IPS-NIHi7 (cell line): ENCODE results near the gene THAP2.
A peak's percentile ranks its signal among the peaks of the same experiment; 100 is the strongest.

ENCODE experiments used
- DNase-seq: peaks from one replicate; pipeline ENCODE4 v3.0.0; 2012; ENCODE audit warnings: mixed read lengths; ENCODE audit errors: extremely low spot score

The THAP2 gene

DNA sequence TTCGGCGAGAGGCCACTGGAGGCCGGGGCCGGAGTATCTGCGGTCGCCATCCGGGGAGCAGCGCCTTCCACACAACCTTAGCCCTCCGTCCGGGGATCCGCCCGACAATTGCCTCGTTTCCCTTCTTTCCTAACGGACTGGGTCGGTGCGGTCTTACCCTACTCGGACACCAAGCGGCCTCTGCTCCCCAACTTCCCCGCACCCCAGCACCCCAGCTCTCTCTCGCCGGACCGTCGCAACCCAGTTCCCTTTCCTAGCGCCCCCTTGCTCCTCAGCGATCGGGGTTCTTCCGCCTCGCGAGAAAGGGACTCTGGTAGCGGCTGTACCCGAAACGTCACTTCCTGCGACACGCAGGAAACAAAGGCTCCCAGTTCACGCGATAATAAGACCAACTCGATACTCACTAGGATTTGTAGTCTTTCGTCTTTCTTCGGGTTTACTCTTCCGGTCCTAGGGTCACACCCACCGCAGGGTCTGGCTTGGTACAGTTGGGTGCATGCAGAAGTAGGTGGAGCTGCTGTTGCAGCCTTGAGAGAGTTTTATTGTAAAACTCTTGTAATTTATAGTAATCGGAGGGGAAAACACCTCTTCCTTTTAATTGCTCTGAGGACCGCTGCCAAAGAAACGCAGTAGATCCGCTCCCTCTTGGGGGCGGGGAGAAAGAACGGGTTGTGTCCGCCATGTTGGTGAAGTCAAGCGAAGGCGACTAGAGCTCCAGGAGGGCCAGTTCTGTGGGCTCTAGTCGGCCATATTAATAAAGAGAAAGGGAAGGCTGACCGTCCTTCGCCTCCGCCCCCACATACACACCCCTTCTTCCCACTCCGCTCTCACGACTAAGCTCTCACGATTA, at the start of gene THAP2, which contains the start of gene ZFC3H1:
Gene THAP2 (plus strand): TSS at position 741 of the 850 bp plus-strand sequence. CDS start 209 bp downstream, outside the sequence.
Gene ZFC3H1 (minus strand): TSS at position 288 of the 850 bp plus-strand sequence. CDS start 238 bp downstream, at position 50.
- DNase-seq = peak; percentile 90

DNA sequence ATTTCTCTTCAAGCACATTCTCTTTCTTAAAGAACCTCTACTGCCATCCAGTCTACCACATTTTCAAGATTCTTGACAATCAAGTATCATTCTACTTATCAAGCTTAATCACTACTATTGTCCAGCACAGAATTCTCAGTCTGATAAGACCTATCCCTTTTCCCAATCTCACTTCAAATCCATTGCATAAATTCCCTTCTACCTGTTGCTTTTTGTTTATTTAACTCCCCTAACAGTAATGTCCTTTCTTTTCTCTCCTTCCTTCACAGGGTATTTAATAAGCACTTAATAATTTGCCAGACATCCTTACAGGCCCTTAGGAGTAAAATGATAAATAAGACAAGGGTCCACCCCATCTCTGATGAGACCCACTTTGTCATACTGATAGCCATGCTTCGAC, 42.2 kb upstream of the THAP2 start:
- DNase-seq = no peak

DNA sequence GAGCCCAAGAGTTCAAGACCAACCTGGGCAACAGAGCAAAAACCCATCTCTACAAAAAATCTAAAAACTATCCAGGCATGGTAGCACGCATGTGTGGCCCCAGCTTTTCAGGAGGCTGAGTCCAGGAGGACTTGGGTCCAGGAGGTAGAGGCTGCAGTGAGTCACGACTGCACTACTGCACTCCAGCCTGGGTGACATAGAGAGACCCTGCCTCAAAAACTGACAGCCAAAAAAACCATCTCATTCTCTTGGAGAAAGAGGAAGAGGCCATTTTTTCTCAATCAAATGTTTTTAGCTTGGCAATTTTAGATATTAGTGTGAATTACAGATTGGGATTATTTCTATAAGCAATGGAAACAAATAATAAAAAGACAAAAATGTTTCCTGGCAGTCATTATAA, 38.6 kb upstream of the THAP2 start:
- DNase-seq = no peak

DNA sequence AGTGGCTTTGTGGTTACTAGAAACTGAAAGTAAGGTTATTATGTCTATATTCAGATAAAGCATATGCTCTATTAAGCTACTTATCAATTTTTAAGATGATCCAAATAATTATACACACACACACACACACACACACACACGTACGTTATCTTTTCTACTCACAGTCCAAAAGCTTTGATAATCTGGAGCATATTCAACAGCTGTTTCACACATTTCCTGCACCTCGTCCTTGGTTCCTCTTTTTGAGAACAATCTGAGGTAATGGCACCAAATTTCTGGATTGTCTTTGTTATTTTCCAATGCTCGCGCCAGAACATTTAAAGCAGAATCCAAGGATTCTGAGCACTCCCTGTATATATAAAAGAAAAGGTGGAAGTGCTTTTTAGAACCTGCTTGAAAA, 38.0 kb upstream of the THAP2 start:
- DNase-seq = no peak

DNA sequence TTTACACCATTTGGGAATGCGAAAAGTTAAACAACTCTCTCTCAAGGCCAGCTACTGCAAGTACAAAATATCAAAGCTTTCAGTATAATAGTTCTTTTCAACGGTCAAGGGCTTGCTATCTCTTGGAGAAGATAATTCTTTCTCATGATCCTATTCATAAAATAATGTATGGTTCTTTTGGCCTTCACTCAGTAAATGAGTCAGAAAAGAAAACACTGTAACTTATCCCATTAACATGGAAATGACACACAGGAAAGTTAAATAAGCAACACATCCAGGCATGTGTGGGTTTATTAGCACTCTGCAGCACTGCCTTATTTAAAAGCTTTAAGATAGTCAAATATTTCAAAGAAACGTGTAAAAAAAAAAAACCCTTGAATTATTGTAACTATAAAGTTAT, 37.3 kb upstream of the THAP2 start:
- no peak for DNase-seq

DNA sequence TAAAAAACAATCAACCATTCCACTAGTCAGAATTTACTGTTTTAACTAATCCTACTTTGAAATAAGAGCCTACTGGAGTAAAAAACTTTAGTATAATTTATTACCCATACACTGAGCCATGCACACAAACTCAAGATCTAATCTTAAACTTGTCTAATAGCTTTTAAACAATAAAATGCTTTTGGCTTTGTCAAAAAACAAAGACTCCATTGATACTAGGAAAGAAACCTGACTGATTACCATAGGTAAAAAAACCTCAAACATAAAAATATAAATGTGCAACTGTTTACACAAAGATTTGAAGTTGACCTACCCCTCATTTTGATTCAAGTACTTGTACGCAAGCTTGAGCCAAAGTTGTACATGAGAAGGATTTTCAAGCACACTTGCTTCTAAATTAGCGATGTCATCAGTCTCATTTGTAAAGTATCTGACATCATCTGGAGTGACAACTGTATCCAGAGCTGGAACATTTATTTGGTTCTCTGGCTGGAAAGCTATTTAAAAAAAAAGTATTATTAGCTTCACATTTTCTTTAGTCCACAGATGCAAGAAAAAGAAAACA, 36.6 kb upstream of the THAP2 start:
- no peak for DNase-seq

DNA sequence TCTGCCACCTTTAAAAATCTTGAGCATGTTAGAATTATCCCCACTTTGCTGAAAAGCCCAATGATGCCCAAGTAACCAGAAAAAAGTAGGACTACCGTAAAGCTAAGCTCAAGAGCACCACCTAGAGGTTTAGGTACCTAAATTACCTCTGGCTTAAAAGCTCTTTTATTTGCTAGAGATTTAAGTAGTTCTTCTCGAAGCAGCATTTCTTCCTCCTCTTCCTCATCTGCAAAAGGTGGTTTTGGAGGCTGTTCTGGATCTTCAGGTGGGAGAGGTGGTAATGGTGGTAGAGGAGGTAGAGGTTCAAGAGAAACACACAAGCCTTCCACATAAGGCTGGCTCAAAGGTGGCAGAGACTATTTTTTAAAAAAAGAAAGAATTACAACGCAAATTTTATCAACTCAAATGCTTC, 27.4 kb upstream of the THAP2 start:
- DNase-seq = peak; percentile 67

DNA sequence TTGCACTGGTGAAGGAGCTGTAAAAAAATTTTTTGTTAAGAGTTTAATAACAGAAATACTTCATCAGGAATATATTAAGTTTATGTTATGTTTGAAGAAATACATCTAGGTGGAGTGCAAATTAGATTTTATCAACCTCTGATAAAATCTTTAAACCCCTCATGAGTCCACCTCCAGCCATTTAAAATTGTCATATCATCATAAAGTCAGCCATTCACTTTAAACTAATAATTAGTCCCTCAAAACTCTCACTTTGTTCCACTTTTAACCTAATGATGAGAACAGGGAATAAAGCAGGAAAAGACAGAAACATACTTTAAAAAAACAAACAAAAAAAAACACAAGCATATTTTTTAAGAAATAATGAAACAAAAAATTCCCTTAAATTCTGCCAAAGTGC, 25.6 kb upstream of the THAP2 start:
- no peak for DNase-seq

DNA sequence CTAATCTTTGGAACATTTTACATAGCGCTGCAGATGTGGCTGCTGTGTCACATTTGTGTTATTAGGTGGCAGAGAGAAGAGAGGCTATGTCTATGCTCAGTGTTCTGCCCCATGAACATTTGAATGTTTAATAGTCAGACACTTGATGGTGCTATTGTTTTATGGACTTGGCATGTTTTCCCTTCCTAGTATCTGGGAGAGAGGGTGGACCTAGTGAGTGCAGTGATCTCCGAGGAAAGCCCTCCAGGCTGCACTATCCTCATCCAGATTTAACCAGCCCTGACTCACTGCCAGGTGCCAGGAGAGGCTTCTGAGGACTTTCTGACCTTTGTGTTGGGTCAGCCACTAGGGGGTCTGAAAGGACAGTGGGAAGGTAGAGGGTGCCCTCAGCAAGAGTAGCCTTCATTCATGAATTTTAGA, 24.8 kb upstream of the THAP2 start:
- DNase-seq = peak; percentile 28

DNA sequence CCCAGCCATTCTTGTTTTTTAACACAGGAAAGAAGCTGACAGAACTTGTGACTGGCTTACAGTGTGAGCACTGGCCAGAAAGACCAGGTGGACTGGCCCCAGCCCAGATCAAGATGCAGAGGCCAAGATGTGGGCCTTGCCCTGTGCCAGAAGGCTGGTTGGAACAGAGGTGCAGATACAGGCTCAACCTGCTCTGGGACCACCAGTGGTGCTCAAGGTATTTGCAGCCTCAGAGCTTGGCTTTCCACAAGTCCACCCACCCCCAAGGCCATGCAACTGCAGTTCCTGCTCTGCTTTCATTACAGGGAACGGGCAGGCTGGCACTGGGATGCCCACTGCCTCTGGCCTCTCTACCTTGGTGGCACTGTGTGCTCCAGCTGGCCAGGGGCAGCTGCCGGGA, 23.8 kb upstream of the THAP2 start:
- DNase-seq = no peak

DNA sequence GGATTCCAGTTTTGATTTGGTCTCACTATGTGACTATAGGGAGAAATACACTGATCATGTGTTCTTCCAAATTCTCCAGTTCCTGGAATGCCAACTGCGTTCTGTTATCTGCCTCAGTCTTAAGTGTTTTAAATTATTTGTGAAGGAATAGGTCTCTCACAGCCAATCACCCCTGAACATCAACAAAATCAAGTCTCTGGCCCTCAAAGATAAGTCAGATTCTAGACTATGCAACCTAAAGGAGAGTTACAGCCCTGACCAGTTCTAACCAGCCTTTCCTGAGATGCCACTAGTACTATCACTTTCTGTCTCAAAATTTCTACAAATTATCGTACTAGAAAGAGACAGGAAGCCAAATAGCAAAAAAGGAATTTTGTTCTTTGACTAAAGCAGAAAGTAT, 22.7 kb upstream of the THAP2 start:
- DNase-seq = no peak

DNA sequence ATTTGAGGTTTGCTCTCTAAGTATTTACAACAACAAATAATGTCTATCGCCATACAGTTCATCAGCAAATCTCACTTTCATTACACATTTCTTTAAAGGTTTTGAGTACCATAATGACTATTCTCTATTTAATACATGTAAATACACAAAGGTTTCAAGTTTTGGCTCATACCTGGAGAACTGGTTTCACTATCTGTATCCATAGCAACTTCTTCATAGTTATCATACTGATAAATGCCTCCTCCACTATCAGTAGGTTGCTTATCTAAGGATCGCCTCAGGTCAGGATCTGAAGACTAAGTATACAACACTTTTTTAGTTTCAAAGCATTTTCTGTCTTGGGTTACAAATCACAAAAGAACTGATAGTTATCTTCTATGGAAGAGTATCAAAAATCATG, 21.8 kb upstream of the THAP2 start:
- DNase-seq = no peak

DNA sequence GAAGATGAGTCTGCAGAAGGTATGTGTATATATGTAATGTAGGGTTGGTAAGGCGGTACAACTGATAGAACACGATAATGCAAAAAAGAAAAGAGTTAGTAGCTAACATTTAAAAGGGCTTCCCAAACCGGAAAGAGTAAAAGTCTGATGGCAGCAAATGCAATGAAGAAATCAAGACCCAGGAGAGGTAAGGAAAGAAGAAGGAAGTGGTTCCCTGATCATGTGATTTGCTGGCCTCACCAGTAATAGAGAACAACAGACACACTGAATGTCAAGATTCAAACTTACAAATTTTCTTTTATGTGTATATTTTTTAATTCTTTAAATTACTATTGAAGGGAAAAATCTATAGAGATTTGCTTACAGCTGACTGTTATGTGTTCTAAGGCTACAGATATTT, 18.8 kb upstream of the THAP2 start:
- no peak for DNase-seq

DNA sequence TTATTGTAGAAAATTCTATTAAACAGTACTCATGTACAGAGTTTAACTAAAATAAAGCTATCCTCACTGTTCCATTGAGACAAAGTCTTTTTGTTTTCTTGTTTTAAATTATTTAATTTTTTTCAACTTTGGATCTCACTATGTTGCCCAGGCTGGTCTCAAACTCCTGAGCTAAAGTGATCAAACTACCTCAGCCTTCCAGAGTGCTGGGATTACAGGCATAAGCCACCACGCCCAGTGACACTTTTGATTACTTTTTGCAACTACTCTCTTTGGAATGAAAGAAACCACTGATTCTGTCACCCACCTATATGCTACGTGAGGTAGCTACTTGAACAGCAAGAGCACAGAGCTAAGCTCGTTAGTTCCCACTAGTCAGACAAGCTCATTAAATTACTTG, 17.6 kb upstream of the THAP2 start:
- DNase-seq = no peak

DNA sequence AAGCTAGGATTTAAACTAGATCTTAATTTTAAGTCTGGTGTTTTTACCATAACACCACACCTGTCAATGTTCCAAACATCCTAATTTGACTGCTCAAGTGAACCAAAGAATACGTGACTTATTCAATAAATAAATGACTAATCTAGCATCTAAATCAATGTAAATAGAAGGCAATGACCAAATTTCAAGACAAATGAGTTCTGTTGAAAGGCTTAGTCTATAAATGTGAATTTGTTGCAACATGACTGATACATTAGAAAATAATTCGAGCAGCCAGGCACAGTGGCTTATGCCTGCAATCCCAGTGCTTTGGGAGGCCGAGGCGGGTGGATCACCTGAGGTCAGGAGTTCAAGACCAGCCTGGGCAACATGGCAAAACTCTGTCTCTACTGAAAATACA, 15.6 kb upstream of the THAP2 start:
- DNase-seq = no peak

DNA sequence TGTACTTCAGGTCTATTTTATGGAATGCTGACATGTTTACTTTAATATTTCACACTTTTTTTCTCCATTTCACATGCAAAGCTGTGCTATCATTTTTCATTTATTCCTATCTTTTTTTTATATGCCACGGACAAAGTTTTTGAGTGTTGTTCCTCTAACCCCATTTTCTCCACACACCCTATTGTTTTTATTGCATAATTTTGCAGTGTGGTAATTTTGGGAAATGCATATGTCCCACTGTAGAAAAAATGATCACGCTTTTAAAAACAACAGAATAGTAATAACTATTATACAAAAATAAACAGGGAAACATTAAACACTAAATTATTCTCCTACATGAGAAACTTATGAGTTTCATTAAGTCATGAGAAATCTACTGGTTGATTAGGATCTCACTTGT, 14.7 kb upstream of the THAP2 start:
- DNase-seq = no peak

DNA sequence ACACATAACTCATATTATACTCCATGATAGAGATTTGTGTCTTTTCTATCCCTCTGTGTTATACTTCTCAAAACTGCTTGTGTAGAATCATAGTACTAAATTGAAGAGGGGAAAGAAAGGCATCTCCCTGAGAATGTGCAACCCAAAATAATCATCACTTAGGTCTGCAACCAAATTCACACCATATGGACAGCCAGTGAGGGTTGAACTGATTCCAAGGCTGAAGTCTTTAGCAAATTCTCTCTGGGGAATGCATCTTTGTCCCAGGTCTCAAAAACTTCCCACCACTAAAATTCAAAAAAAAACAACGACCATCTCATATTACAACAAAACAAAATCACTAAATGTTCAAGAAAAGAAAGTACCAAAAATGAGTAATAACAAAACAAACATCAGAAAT, 11.4 kb upstream of the THAP2 start:
- no peak for DNase-seq

DNA sequence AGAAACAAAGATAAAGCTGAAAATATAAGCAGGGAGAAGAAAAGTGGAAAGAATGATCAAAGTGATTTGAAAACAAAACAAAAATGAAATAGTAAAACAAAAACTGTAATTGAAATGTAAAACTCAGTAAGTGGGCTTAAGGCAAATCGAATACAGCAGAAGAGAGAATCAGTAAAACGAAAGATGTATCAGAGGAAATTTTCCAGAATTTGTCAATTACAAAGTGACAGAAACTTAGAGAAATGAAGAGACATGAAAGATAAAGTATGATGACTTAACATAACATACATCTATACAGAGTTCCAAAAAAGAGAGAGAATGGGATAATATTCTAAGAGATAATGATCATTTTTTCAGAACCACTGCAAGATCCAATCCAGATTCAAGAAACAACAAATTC, 11.0 kb upstream of the THAP2 start:
- DNase-seq = no peak

DNA sequence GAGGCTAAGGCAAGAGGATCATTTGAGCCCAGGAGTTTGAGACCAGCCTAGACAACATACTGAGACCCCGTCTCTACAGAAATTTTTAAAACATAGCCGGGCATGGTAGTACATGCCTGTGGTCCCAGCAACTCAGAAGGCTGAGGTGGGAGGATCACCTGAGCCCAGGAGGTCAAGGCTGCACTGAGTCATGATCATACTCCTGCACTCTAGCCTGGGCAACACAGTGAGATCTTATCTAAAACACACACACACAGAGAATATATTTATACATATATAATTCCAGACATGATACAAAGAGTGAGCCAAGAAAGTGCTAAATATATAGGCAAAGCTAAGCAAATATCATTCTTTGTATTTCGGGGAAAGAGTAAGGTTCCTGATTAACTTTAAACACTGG, 9.9 kb upstream of the THAP2 start:
- DNase-seq = no peak

DNA sequence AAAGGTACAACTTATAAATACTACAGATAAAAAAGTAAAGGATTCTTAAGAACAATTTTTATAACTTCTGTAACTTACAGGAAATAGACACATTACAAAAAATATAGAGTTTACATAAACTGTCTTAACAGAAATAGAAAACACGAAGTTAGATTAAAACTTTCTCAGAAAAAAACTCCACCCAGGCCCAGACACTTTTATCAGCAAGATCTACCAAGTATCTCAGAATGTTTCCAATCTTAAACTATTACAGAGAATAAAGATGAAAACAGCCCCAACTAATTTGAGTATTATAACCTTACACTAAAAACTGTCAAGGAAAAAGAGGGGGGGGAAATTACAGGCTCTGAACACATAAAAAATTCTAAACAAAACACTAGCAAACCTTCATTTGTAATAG, 8.6 kb upstream of the THAP2 start:
- DNase-seq = no peak

DNA sequence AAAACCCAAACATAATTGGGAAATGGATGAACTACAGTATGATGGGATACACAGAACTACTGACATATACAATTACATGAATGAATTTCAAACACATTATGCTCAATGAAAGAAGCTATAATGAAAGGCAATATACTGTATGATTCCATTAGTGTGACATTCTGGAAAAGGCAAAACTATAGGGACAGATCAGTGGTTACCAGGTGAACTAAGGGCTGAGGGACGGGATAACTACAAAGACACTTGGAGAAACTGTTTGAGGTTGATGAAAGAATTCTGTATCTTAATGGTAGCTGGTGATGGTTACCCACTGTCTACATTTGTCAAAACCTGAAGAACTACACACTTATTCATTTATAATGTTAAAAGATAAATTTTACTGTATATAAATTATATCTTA, 8.2 kb upstream of the THAP2 start:
- DNase-seq = no peak

DNA sequence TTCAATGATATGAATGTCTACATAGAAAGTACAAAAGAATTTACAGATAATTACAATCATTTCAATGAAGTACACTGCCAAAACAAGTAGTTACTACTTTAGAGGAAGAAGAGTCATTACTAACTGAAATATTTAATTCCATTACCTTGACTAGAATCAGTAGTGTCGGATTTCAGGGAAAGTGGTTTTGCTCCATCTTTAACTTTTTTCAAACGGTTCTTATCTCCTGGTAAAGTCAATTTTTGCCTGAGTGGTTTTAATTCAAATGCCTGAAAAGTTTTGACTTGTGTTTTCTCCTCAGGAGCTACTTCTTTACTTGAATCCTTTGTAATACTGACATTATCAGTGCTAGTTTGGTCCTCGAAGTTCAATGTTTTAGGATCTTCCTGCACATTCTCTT, 7.4 kb upstream of the THAP2 start:
- DNase-seq = no peak

DNA sequence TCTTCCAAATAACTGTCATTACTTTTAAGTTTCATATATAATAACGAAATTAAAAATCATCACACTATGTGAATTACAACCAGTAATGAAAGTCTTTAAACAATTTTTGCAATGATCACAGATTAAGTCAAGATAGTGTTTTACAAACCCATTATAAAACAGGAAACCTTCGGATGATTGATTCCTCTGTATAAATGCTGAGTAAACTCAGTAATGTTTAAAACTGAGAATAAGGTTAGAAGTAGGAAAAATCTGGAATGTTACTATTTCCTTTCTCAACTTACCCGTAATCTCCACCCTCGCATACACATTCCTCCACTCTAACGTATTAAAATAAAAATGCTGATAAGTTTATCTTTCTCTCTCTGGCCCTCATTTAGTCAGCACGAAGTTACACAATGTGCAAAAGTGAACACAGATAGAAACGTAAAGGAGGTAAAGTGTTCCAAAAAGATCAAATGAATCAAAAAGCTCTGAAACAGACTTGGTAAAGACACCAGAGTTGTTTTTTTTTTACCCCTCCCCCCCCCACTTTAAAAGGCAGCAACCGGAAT, 2.0 kb upstream of the THAP2 start:
- no peak for DNase-seq
